K562 (cell line): ENCODE results near the gene MAD2L1BP. TPM values are rescaled to one million over a fixed set of nuclear protein-coding genes. Genes with fewer than 3 reads are reported as not detected.
A peak's percentile ranks its signal among the peaks of the same experiment; 100 is the strongest.

ENCODE experiments used
- COPS2 ChIP-seq: fragments of 450-650 bp; conservative IDR thresholded peaks from 2 replicates; pipeline ENCODE4 v1.6.1; 2016; ENCODE audit warnings: mild to moderate bottlenecking, moderate library complexity
- E2F3 ChIP-seq: fragments of 250-450 bp; sonication (Bioruptor Pico); IDR thresholded peaks from 2 replicates; pipeline ENCODE4 v1.4.0; 2020; ENCODE audit warnings: mild to moderate bottlenecking
- ETV6 ChIP-seq, 3 experiments: fragments of 150-350 bp in 1 of 3; sonication (generic) in 1 of 3; formaldehyde crosslinking in 1 of 3; IDR thresholded peaks; 2 replicates each; pipeline versions ENCODE4 v1.6.1 to v1.8.0; 2014 to 2022; ENCODE audit warnings: borderline replicate concordance in 2 of 3, low read depth in 2 of 3, antibody characterized with exemption in 1 of 3, low read length in 1 of 3, mild to moderate bottlenecking in 1 of 3, missing genetic modification reagents in 1 of 3
- FOXJ2 ChIP-seq: fragments of 200-800 bp; sonication (Bioruptor generic); IDR thresholded peaks from 2 replicates; pipeline ENCODE4 v1.6.1; 2016; ENCODE audit warnings: missing genetic modification characterization, missing compliant biosample characterization
- L3MBTL2 ChIP-seq: fragments of 450-650 bp; IDR thresholded peaks from 2 replicates; pipeline ENCODE4 v1.6.1; 2016; ENCODE audit warnings: mild to moderate bottlenecking, moderate library complexity
- NFRKB ChIP-seq: fragments of 450-650 bp; IDR thresholded peaks from 2 replicates; pipeline ENCODE4 v1.6.1; 2016; ENCODE audit warnings: low read depth
- STAT5B ChIP-seq: fragments of 250-450 bp; sonication (Bioruptor Pico); IDR thresholded peaks from 2 replicates; pipeline ENCODE4 v1.8.0; 2021; ENCODE audit warnings: mild to moderate bottlenecking, inconsistent platforms
- ZNF584 ChIP-seq: fragments of 200-800 bp; sonication (Bioruptor generic); IDR thresholded peaks from 2 replicates; pipeline ENCODE4 v1.6.1; 2016; ENCODE audit warnings: low read depth, mild to moderate bottlenecking, missing genetic modification characterization, missing compliant biosample characterization
- ZNF830 ChIP-seq: fragments of 250-450 bp; sonication (Bioruptor Pico); IDR thresholded peaks from 2 replicates; pipeline ENCODE4 v1.5.0; 2021; ENCODE audit warnings: mild to moderate bottlenecking
- polyA plus RNA-seq, 8 experiments: library from polyadenylated mRNA; depleted of rRNA in 4 of 8; stranded (reverse) in 5 of 8; unstranded in 3 of 8; fragments of >200 nt; fragmentation: Nextera tagmentation in 2 of 8; fragmentation: Illumina TruSeq in 1 of 8; extraction: Ambion mirVana in 2 of 8; extraction: Trizol in 1 of 8; gene quantifications; 2 replicates each; pipeline versions ENCODE4 v1.2.1 to v1.2.3, GENCODE V29; 2011 to 2014; ENCODE audit warnings: inconsistent platforms in 1 of 8, missing spikeins in 1 of 8
- total RNA-seq, 7 experiments: library from RNA; depleted of rRNA in 6 of 7; stranded (reverse); fragments of >200 nt in 6 of 7; fragmentation: Illumina TruSeq in 2 of 7; extraction: Trizol in 2 of 7; gene quantifications; 2 replicates each; pipeline versions ENCODE4 v1.2.1 to v1.2.3, GENCODE V29; 2011 to 2021; ENCODE audit warnings: low replicate concordance in 1 of 7
- TF ChIP-seq, protein P1 (sequence below), 2 experiments: fragments of 450-650 bp in 1 of 2; sonication (generic) in 1 of 2; formaldehyde crosslinking in 1 of 2; IDR thresholded peaks; 2 replicates each; pipeline versions ENCODE4 v1.7.1 to v1.9.0; 2016 to 2022; ENCODE audit warnings: inconsistent platforms in 1 of 2, mild to moderate bottlenecking in 1 of 2, missing genetic modification reagents in 1 of 2
- TF ChIP-seq, protein P2 (sequence below), 2 experiments: fragments of 200-800 bp in 1 of 2; sonication (Bioruptor generic) in 1 of 2; sonication (generic) in 1 of 2; formaldehyde crosslinking in 1 of 2; IDR thresholded peaks in 1 of 2; conservative IDR thresholded peaks in 1 of 2; 2 replicates each; pipeline versions ENCODE4 v1.5.0 to v1.6.1; 2016 to 2020; ENCODE audit warnings: missing compliant biosample characterization in 1 of 2, missing genetic modification characterization in 1 of 2, missing genetic modification reagents in 1 of 2
- TF ChIP-seq, protein P3 (sequence below): sonication (generic); formaldehyde crosslinking; IDR thresholded peaks from 2 replicates; pipeline ENCODE4 v1.8.1; 2023; ENCODE audit warnings: mild to moderate bottlenecking, missing genetic modification reagents
- TF ChIP-seq, protein P4 (sequence below): sonication (generic); formaldehyde crosslinking; IDR thresholded peaks from 2 replicates; pipeline ENCODE4 v1.9.0; 2022; ENCODE audit warnings: mild to moderate bottlenecking, missing genetic modification reagents

The MAD2L1BP gene
- total and polyA plus RNA-seq, 9 of the 15 experiments (the other 6 are each of a cell fraction or from before 2014, with no cell fraction given), result 69.7 to 321 (median 111) TPM

DNA sequence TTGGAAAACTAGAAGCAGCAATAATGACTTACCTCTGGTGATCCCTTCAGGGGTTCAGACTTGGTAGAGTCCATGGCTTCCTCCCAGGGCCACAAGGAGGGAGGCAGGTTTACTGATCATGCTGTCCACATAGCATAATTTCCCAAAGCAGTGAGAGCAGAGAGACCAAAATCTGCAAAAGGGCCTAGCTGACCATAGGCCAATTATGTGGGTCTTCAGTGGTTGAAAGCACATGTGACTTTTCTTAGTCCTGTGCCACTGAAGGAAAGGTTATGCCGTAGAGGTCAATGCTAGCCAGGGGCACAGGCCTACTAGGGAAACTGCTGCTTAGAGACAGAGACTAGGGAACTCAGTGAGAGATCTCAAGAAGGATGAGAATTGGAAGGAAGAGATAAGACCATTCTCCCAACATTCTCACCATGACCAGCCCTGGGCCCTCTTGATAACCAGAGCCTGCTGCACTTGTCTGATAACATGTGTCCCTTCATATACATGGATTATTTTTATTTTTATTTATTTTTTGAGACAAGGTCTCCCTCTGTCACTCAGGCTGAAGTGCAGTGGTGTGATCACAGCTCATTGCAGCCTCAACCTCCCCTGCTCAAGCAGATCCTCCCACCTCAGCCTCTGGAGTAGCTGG is 4.5 kb upstream of the MAD2L1BP start (continued):
- TF ChIP-seq, protein P1, sequence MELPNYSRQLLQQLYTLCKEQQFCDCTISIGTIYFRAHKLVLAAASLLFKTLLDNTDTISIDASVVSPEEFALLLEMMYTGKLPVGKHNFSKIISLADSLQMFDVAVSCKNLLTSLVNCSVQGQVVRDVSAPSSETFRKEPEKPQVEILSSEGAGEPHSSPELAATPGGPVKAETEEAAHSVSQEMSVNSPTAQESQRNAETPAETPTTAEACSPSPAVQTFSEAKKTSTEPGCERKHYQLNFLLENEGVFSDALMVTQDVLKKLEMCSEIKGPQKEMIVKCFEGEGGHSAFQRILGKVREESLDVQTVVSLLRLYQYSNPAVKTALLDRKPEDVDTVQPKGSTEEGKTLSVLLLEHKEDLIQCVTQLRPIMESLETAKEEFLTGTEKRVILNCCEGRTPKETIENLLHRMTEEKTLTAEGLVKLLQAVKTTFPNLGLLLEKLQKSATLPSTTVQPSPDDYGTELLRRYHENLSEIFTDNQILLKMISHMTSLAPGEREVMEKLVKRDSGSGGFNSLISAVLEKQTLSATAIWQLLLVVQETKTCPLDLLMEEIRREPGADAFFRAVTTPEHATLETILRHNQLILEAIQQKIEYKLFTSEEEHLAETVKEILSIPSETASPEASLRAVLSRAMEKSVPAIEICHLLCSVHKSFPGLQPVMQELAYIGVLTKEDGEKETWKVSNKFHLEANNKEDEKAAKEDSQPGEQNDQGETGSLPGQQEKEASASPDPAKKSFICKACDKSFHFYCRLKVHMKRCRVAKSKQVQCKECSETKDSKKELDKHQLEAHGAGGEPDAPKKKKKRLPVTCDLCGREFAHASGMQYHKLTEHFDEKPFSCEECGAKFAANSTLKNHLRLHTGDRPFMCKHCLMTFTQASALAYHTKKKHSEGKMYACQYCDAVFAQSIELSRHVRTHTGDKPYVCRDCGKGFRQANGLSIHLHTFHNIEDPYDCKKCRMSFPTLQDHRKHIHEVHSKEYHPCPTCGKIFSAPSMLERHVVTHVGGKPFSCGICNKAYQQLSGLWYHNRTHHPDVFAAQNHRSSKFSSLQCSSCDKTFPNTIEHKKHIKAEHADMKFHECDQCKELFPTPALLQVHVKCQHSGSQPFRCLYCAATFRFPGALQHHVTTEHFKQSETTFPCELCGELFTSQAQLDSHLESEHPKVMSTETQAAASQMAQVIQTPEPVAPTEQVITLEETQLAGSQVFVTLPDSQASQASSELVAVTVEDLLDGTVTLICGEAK (IDR thresholded peaks at IDR 0.05), result no peak; the same call in 1 of the 2 replicates
- TF ChIP-seq, protein P1 (CRISPR knock-in tag; IDR thresholded peaks at IDR 0.05), result no peak
- TF ChIP-seq, protein P2, sequence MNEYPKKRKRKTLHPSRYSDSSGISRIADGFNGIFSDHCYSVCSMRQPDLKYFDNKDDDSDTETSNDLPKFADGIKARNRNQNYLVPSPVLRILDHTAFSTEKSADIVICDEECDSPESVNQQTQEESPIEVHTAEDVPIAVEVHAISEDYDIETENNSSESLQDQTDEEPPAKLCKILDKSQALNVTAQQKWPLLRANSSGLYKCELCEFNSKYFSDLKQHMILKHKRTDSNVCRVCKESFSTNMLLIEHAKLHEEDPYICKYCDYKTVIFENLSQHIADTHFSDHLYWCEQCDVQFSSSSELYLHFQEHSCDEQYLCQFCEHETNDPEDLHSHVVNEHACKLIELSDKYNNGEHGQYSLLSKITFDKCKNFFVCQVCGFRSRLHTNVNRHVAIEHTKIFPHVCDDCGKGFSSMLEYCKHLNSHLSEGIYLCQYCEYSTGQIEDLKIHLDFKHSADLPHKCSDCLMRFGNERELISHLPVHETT (CRISPR knock-in tag; conservative IDR thresholded peaks at IDR 0.05 in 1 of 2, IDR thresholded peaks at IDR 0.05 in 1 of 2), result peak in 1 of 2 experiments; percentile 88; a peak in 2 of 4 replicates
- TF ChIP-seq E2F3 (0 out of 2 replicates have a peak, but pooled peaks have one; percentile 40), COPS2 (no peak), ZNF830 (CRISPR knock-in tag) (0 out of 2 replicates have a peak, but pooled peaks have one; percentile 39), NFRKB (peak; percentile 96), FOXJ2 (tag) (peak; percentile 29; the same call in 1 of the 2 replicates), ETV6 (IDR thresholded peaks at IDR 0.05; ENCODE audit: borderline replicate concordance in 1 of 2, low read depth in 2 of 2, low read length in 1 of 2) (0 out of 4 replicates have a peak, but pooled peaks of 1 of the 2 experiments have one; percentile 68), ETV6 (CRISPR knock-in tag; IDR thresholded peaks at IDR 0.05; ENCODE audit: borderline replicate concordance) (no peak), L3MBTL2 (peak; percentile 80), STAT5B (CRISPR knock-in tag) (no peak), ZNF584 (CRISPR knock-in tag) (peak; percentile 81)
- TF ChIP-seq, protein P3, sequence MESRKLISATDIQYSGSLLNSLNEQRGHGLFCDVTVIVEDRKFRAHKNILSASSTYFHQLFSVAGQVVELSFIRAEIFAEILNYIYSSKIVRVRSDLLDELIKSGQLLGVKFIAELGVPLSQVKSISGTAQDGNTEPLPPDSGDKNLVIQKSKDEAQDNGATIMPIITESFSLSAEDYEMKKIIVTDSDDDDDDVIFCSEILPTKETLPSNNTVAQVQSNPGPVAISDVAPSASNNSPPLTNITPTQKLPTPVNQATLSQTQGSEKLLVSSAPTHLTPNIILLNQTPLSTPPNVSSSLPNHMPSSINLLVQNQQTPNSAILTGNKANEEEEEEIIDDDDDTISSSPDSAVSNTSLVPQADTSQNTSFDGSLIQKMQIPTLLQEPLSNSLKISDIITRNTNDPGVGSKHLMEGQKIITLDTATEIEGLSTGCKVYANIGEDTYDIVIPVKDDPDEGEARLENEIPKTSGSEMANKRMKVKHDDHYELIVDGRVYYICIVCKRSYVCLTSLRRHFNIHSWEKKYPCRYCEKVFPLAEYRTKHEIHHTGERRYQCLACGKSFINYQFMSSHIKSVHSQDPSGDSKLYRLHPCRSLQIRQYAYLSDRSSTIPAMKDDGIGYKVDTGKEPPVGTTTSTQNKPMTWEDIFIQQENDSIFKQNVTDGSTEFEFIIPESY, result no peak
- TF ChIP-seq, protein P4, sequence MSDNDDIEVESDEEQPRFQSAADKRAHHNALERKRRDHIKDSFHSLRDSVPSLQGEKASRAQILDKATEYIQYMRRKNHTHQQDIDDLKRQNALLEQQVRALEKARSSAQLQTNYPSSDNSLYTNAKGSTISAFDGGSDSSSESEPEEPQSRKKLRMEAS (CRISPR knock-in tag), result peak; percentile 73
